ELR (cell line): ENCODE results near the gene TTC13.

Source experiments
- DNase-seq: peaks from one replicate; pipeline ENCODE4 v3.0.0-alpha.2; 2015; ENCODE audit warnings: low read depth

The TTC13 gene

GRCh38 chr1:230907472-230908205, 71.0 kb downstream of the TTC13 start:
- DNase-seq: no peak

DNA sequence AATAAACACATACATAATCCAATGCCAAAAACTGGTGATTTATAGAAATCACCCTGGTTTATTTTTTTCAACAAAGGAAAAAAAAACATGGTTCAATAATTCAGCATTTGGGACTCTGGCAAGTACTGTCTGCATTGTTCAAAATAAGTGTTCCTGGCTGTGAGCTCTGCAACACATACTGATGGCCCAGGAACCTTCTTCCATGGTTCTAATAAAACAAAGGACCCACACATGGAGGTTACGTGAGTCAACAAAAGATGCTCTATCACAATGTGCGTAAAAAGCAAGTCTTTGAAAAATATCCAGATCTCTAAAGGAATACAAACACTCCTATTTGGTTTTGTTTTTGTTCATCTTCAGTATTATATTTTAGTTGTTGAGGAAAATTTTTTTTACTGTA, 72.4 kb downstream of the TTC13 start:
- no peak for DNase-seq

DNA sequence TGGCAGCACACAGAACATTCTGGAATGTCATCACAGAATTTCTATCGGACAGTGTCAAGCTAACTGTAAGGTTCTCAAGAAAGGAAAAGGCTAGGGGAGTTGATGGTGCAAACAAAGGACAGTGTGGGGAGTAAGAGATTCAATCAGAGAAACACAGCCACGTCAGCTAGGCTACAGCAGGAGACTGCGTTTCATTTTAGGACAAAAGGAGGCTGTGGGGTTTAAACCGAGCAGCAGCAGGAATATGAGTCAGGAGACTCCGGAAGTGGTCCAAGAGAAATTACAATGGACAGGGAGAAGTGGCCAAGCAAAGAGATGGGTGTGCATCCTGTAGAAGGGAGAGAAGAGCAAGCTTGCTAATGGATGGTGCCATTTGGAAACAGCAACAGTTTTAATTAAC, 72.9 kb downstream of the TTC13 start:
- no peak for DNase-seq

DNA sequence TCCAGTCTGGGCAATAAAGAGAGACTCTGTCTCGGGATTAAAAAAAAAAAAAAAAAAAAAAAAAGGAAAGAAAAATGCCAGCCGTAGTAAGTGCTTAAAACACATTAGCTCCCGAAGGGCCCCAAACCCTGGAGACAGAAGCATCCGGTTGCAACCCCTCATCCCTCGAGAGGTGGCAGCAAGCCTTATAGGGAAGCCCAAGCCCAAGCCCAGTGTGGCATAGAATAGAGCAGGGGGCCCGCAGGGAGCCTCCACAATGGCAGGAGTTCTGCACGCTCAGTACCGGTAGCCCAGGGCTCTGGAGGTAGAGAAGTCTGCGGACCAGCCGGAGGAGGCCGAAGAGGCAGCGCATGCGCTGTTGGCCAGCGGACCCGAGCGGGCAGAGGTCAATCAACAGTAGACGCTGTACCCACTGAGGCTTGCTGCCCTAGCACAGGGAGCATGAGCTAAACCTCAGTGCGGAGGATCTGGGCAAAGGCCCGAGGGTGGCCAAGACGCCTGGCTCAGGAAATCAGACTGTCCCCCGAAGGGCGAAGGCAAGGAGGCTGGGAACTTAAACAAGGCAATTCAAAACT, 76.2 kb downstream of the TTC13 start:
- no peak for DNase-seq

DNA sequence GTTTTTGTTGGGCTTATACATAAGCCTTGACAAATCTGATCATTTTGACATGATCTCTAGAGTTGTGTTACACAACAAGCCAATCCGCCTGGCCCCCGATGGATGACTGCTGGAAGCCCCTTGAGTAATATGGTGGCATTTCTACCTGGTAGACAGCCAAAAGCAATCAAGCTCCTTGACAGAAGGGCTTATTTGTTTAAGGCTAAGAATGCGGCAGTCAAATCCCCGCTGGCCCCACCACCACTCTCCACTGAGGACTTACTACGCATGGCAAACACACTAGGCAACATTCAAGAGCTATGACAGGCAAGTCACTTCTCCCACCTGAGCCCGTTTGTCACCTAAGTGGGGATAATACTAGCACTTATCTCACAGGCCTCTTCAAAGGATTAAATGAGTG, 77.0 kb downstream of the TTC13 start:
- no peak for DNase-seq

- DNase-seq: no peak
Observed at GRCh38 chr1:230900984-230901383, 77.7 kb downstream of the TTC13 start.

DNA sequence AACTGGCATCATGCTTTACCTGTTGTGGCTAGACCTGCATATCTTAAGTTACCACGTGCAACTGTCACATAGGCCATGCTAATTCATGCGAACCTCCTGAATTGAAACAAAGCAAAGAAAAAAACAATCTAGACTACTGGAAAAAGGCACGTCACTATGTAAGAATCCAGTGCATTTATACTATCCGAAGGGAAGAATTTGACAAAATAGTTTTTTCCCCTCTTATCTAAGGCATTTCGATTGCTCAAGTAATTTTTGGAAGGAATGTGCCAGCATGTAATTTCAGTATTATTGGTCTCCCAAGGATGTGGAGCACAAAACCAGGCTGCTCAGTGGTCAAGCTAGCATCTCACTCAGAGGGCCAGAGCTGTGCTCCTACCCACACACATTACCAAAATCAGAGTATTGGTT, 78.8 kb downstream of the TTC13 start:
- DNase-seq: no peak

DNA sequence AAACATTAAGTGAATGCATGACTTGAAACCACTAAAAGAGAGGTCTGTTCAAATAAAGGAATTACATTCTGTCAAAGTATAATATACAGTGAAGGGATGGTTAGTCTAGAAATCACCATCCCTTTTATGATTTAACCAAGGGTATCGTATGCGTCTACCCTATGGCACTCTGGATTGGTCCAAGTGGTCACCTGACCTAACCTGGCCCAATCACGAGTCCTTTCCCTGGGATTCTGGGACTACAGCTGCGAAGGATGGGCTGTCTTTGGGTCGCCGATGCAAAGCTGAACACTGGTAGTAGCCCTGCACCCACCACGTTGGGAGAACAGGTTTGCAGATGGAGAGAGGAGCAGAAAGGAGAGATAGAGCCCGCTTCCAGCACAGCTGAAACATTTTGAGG, 79.9 kb downstream of the TTC13 start:
- no peak for DNase-seq

DNA sequence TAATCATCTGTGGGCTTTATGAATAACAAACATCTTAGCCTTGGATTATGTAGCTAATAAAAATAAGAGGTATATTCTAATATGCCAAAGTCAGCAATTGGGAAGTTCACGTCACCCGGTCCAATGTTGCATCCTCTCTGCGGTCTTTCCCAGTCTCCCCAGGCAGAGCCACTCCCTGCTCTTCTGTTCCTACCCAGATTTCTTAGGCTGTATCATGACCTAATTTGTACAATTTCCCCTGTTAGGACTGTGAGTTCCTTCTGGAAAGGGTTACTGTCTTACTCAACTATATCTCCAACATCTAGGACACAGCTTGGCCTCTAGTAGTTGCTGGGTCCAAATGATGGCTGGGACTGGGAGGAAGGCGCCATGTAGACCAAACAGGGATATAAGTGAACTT, 80.5 kb downstream of the TTC13 start:
- DNase-seq: no peak

- DNase-seq: no peak
Observed at GRCh38 chr1:230896779-230897178, 81.9 kb downstream of the TTC13 start.

GRCh38 chr1:230895452-230895851, 83.2 kb downstream of the TTC13 start:
- DNase-seq: no peak

GRCh38 chr1:230894664-230895063, 84.0 kb downstream of the TTC13 start:
- DNase-seq: no peak

- DNase-seq: no peak
Observed at GRCh38 chr1:230894032-230894431, 84.6 kb downstream of the TTC13 start.

DNA sequence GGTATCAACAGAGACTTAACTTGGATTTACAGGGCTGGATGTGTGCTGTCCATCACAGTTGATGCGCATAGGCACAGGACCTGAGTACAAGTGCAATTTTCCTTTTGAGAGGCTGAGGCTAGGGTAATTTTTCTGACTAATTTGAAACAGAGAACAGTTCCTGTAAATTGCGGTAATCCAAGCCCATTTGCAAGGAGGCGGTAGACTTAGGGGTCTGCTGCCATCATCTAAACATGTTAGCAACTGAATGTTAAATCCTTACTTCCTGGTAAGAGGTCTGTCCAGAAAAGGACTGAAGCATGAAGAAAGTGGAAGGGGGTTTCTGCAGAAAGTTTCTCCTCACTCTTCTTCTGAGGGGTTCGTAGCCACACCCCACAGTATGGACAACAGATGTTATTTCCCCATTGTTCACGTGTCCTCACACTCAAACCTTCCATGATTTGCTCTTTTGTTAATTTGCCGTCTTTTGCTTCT, 86.6 kb downstream of the TTC13 start:
- no peak for DNase-seq

DNA sequence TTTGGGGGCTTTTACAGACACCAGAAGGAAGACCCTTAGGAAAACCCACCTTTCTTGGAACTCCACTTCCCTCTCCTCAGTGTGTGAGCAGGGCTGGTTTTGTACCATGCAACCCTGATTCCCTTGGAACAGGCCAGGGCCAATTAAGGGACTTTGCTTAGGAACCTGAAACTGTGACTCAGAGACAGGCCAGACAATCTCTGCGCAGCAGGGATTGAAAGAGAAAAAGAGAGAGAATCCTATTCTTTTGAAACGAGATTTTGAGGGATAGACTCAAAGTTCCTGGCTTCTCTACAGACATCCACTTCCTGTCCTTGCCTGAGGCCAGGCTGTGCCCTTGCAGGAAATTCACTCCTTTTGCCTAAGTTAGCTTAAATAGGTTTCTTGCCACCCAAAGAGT, 87.2 kb downstream of the TTC13 start:
- peak; percentile 26 for DNase-seq

GRCh38 chr1:230884646-230885045, 94.0 kb downstream of the TTC13 start:
- no peak for DNase-seq

DNA sequence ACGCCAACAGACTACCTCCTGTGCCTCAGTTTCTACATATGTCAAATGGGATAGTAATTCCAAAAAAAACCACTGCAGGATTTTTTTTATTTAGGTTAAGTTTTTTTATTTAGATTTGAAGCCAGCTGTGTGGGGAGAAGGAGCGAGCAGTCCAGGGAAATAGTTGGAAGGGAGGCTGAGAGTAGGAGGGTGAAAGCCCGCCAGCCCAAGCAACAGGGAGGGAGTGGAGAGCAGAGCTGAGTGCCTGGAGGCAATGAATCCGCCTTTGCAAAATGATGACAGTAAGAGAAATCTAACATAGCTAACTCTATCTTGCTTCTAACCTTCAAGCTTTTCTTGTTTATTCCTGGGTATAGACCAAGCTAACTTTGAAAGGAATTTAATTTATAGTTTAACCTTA, 94.7 kb downstream of the TTC13 start:
- no peak for DNase-seq

DNA sequence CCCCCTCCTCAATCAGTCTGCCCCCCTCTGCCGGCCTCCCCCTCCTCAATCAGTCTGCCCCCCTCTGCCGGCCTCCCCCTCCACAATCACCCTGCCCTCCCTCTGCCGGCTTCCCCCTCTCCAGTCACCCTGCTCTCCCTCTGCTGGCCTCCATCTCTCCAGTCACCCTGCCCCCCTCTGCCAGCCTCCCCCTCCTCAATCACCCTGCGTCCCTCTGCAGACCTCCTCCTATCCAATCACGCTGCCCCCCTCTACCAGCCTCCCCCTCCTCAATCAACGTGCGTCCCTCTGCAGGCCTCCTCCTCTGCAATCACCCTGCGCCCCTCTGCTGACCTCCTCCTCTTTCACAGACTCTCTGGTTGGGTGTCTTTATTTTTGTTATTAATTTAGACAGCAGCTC, 98.9 kb downstream of the TTC13 start:
- no peak for DNase-seq

GRCh38 chr1:230878591-230878990, 100.1 kb downstream of the TTC13 start:
- no peak for DNase-seq

DNA sequence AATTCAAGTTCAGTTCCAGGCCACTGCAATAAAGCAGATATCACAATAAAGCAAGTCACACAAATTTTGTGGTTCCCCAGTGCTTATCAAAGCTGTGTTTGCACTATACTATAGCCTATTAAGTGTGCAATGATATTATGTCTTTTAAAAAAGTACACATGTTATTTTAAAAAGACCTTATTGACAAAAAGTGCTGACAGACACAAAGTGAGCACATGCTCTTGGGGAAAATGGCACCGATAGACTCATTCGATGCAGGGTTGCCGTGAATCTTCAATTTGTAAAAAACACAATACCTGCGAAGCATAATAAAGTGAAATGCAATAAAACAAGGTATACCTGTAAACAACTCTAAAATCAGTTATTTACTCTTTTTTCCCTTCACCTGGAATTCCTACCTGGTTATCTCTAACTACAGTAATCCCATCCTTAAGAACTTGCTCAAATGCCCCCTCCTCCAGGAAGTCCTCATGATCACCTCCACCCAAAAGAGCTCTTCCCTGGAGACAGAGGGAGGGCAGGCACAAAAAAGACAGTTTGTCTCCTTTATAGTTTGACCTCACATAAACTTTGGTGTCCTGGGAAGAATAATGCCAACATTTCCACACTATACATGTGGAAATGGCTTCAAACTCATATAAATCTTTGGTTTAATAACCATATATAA, 100.6 kb downstream of the TTC13 start:
- DNase-seq: no peak

GRCh38 chr1:230877146-230877923, 101.3 kb downstream of the TTC13 start:
- peak; percentile 37 for DNase-seq

GRCh38 chr1:230876660-230877059, 102.0 kb downstream of the TTC13 start:
- DNase-seq: no peak

GRCh38 chr1:230875370-230875769, 103.3 kb downstream of the TTC13 start:
- no peak for DNase-seq
